Hepatocyte (in vitro differentiated cells): Measurements from ENCODE around the gene RPP25. TPM values are rescaled to one million over a fixed set of nuclear protein-coding genes. Genes with fewer than 3 reads are reported as not detected.

Experiments used
- DNase-seq: peaks from one replicate; pipeline ENCODE4 v3.0.0-alpha.2; 2016; ENCODE audit warnings: low spot score
- H2AFZ ChIP-seq: fragments of 200-600 bp; sonication (generic); 2 replicates; pipeline ENCODE4 v1.6.0; 2016; ENCODE audit warnings: antibody characterized with exemption, mild to moderate bottlenecking
- H3K27ac ChIP-seq: fragments of 200-600 bp; sonication (generic); 2 replicates; pipeline ENCODE4 v1.5.1; 2016; ENCODE audit warnings: mild to moderate bottlenecking
- H3K27me3 ChIP-seq: fragments of 200-600 bp; sonication (generic); 2 replicates; pipeline ENCODE4 v1.6.1; 2016
- H3K36me3 ChIP-seq: fragments of 200-600 bp; sonication (generic); replicated peaks from 2 replicates; pipeline ENCODE4 v1.5.1; 2016; ENCODE audit warnings: low read depth; ENCODE audit not compliant: insufficient read depth
- H3K4me1 ChIP-seq: fragments of 200-600 bp; sonication (generic); 2 replicates; pipeline ENCODE4 v1.5.1; 2016; ENCODE audit warnings: mild to moderate bottlenecking, moderate library complexity; ENCODE audit not compliant: insufficient read depth
- H3K4me2 ChIP-seq: fragments of 200-600 bp; sonication (generic); 2 replicates; pipeline ENCODE4 v1.6.0; 2016
- H3K4me3 ChIP-seq: fragments of 200-600 bp; sonication (generic); 2 replicates; pipeline ENCODE4 v1.5.1; 2016; ENCODE audit warnings: mild to moderate bottlenecking
- H3K79me2 ChIP-seq: fragments of 200-600 bp; sonication (generic); 2 replicates; pipeline ENCODE4 v1.6.0; 2017; ENCODE audit warnings: mild to moderate bottlenecking
- H3K9me2 ChIP-seq: fragments of 200-600 bp; sonication (generic); replicated peaks from 2 replicates; pipeline ENCODE4 v1.6.0; 2017; ENCODE audit warnings: mild to moderate bottlenecking; ENCODE audit not compliant: insufficient read depth
- H3K9me3 ChIP-seq: fragments of 200-600 bp; sonication (generic); 2 replicates; pipeline ENCODE4 v1.5.1; 2016; ENCODE audit warnings: low read depth, mild to moderate bottlenecking
- H4K20me1 ChIP-seq: fragments of 200-600 bp; sonication (generic); 2 replicates; pipeline ENCODE4 v1.6.0; 2016; ENCODE audit warnings: mild to moderate bottlenecking; ENCODE audit not compliant: insufficient read depth, poor library complexity, severe bottlenecking
- CTCF ChIP-seq: fragments of 200-600 bp; sonication (generic); IDR thresholded peaks from 2 replicates; pipeline ENCODE4 v1.5.1; 2016; ENCODE audit warnings: antibody characterized with exemption, mild to moderate bottlenecking; ENCODE audit not compliant: poor library complexity
- EZH2 ChIP-seq: fragments of 200-600 bp; sonication (generic); IDR thresholded peaks from 2 replicates; pipeline ENCODE4 v1.6.1; 2016; ENCODE audit warnings: antibody characterized with exemption, mild to moderate bottlenecking, borderline replicate concordance
- EZH2phosphoT487 ChIP-seq: fragments of 200-600 bp; sonication (generic); IDR thresholded peaks from one replicate; pipeline ENCODE4 v1.6.1; 2018; ENCODE audit warnings: antibody characterized with exemption, mild to moderate bottlenecking, low read depth, moderate library complexity; ENCODE audit not compliant: unreplicated experiment, severe bottlenecking
- WGBS: methylation state at CpG from one replicate; pipeline ENCODE4 v1.1.6; 2016; ENCODE audit warnings: low lambda C conversion rate; ENCODE audit errors: missing lambda C conversion rate; 5-methylcytosine and 5-hydroxymethylcytosine counted together
- polyA plus RNA-seq: library from polyadenylated mRNA; unstranded; fragments of >200 nt; fragmentation: Nextera tagmentation; extraction: Ambion mirVana; gene quantifications from 2 replicates; pipeline ENCODE4 v1.2.1, GENCODE V29; 2016
- total RNA-seq: library from RNA; depleted of rRNA; stranded (reverse); fragments of >200 nt; gene quantifications from 2 replicates; pipeline ENCODE4 v1.2.3, GENCODE V29; 2014

The RPP25 gene
- total and polyA plus RNA-seq, 2 experiments from 2014 or later: 22.7 to 60.4 TPM

GRCh38 chr15:74995182-74995778 is 38.7 kb upstream of the RPP25 start, which contains the start of gene SCAMP5:
SCAMP5 (plus strand) TSS chr15:74995563; CDS start chr15:75011840, 16,277 bp downstream.
- H3K4me3 ChIP-seq: peak within 1 kb of the TSS; percentile 80

GRCh38 chr15:74994685-74995084 is 38.1 kb upstream of the RPP25 start:
- Histone ChIP-seq H2AFZ (no peak overlapping the region), H3K79me2 (peaks cover 7% of the 10 kb centered on the region), H3K4me3 (no peak overlapping the region), H4K20me1 (no peaks in the 10 kb centered on the region), H3K9me2 (no peaks in the 10 kb centered on the region), H3K36me3 (no peaks in the 10 kb centered on the region), H3K27me3 (peaks cover 4% of the 10 kb centered on the region), H3K9me3 (no peaks in the 10 kb centered on the region), H3K4me2 (peak overlapping the region; percentile 50), H3K4me1 (peaks cover 9% of the 10 kb centered on the region), H3K27ac (no peak overlapping the region)
- TF ChIP-seq CTCF (no peak), EZH2phosphoT487 (no peak), EZH2 (no peak)
- 51% methylated on average over 5 of the region's 5 CpGs for WGBS
- DNase-seq: no peak

More at GRCh38 chr15:74995182-74995778, 38.7 kb upstream of the RPP25 start, which contains the start of gene SCAMP5:
- whole genome bisulfite sequencing: 3% methylated on average over 57 of the region's 58 CpGs
- peaks cover 7% of the 10 kb centered on the region for H3K79me2 ChIP-seq
- peaks cover 9% of the 10 kb centered on the region for H3K4me1 ChIP-seq
- no peaks in the 10 kb centered on the region for H3K9me3 ChIP-seq
- H3K4me2 ChIP-seq: peak within 1 kb of the TSS; percentile 98
- no peaks in the 10 kb centered on the region for H4K20me1 ChIP-seq
- peak within 1 kb of the TSS; percentile 59 for H3K27ac ChIP-seq
- H2AFZ ChIP-seq: peak within 1 kb of the TSS; percentile 99
- H3K27me3 ChIP-seq: peaks cover 4% of the 10 kb centered on the region
- no peaks in the 10 kb centered on the region for H3K36me3 ChIP-seq
- DNase-seq: peak; percentile 98
- TF ChIP-seq CTCF: no peak
- no peak for TF ChIP-seq EZH2
- TF ChIP-seq EZH2phosphoT487: no peak
- no peaks in the 10 kb centered on the region for H3K9me2 ChIP-seq

GRCh38 chr15:74994236-74994635 is 37.7 kb upstream of the RPP25 start:
- Histone ChIP-seq H3K27me3 (peaks cover 4% of the 10 kb centered on the region), H3K4me1 (peaks cover 9% of the 10 kb centered on the region), H3K4me3 (no peak overlapping the region), H3K9me2 (no peaks in the 10 kb centered on the region), H2AFZ (no peak overlapping the region), H3K27ac (no peak overlapping the region), H3K9me3 (no peaks in the 10 kb centered on the region), H3K36me3 (no peaks in the 10 kb centered on the region), H4K20me1 (no peaks in the 10 kb centered on the region), H3K79me2 (peaks cover 7% of the 10 kb centered on the region), H3K4me2 (no peak overlapping the region)
- WGBS: 77% methylated on average over 2 of the region's 2 CpGs
- no peak for DNase-seq
- no peak for TF ChIP-seq EZH2
- TF ChIP-seq EZH2phosphoT487: no peak
- no peak for TF ChIP-seq CTCF
